Sigmoid colon (tissue), 3 donors: ENCODE data around the gene SOWAHA.

Experiments used
- CTCF ChIP-seq, 4 experiments: fragments of 450-650 bp in 3 of 4; fragments of 200-600 bp in 1 of 4; IDR thresholded peaks; one replicate each; pipeline ENCODE4 v1.5.1; 2016 to 2019; ENCODE audit warnings: antibody characterized with exemption in 4 of 4, mild to moderate bottlenecking in 3 of 4, moderate library complexity in 2 of 4
- POLR2A ChIP-seq, 2 donors: fragments of 450-650 bp; IDR thresholded peaks; one replicate each; pipeline ENCODE4 v1.6.1; 2016; ENCODE audit warnings: antibody characterized with exemption in 2 of 2, mild to moderate bottlenecking in 2 of 2, moderate library complexity in 2 of 2

GRCh38 chr5:132840896-132841295 is 27.8 kb downstream of the SOWAHA start:
- TF ChIP-seq CTCF (IDR thresholded peaks at IDR 0.05): no peak
- TF ChIP-seq POLR2A (IDR thresholded peaks at IDR 0.05): no peak
